ENCODE data around the gene MBD2.

GRCh38 chr18:54135216-54135615 lies 89.3 kb downstream of the MBD2 start:
- TF ChIP-seq CTCF (IDR thresholded peaks at IDR 0.05; ENCODE audit: insufficient read depth, low read length, poor library complexity, severe bottlenecking) = no peak
- no peak for TF ChIP-seq EZH2phosphoT487 (conservative IDR thresholded peaks at IDR 0.05; ENCODE audit: low read length)
